HG02885 (cell line): ENCODE measurements around the gene WFS1.

Source experiments
- ATAC-seq: cut with Tn5 transposase; IDR thresholded peaks from one replicate; pipeline ENCODE4 v1.9.1; 2021; ENCODE audit warnings: mild to moderate bottlenecking; ENCODE audit not compliant: unreplicated experiment, poor library complexity

Gene WFS1

DNA sequence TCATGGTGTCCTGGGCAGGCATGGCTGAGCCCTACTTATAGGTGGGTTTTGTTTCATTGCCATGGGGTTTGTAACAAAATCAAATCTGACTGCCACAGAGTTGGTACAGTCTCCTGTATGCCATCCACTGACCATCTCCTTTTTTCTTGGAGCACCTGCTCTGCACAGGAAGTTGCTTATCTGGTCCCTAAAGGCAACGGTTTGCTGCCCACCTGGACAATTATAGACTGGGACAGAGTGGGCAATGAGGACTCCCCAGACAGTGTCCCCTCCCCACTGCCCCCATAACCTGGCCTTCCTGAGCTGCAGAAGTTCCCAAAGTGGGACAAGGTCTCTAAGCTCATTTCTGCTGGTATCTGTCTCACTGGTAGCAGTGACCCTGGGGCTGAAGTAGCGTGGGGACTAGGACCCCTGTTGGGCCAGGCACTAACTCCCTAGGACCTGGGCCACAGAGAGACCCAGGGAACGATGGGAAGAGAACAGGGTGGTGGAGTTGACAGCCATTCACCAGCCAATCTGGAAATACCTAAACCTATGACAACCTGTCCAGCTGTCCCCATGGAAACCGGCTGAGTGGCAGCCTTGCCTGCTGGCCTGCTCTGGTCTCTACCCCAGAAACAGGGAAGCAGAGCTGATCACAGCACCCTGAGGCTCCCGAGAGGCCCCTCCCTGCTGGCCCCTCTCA is 64.7 kb downstream of the WFS1 start:
- ATAC-seq = no peak

DNA sequence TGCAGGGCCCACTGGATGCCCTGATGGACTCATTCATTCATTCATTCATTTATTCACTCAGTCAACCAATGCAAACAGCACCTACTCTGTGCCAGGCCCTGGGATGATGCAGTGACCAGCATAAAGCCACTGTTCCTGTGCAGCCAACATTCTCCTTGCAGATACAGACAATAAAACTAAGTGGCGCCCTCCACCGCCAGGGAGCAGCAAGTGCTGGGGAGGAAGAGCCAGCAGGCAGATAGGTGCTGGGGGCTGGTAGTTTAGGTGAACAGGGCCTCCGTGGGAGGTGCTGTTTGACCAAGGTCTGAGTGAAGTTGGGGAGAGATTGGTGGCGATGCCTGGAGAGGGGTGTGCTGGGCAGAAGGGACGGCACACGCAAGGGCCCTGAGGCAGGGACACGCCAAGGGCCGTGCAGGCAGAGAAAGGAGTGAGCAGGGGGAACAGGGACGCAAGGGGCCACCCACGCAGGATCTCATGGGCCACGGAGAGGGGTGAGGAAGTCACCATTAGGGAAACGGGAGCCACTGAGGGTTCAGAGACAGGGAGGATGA is 65.5 kb downstream of the WFS1 start:
- ATAC-seq = no peak

DNA sequence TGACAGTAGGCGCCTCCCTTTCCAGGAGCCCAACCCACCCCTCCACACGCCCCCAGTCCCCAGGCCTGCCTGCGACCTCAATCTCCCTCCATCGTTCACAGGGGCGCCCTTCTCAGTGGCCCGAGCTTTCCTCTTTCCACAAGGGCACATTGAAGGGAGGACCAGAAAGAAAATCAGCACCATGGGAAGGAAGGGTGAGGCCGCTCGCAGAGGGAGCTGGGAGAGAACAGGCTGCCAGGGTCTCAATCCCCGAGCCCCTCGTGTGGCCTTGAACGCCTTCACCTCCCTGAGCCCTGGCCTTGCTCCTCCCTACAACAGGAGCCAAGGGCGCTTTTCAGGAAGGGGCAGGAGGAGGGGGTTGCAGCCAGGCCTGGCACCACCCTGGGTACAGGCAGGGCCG is 66.5 kb downstream of the WFS1 start:
- no peak for ATAC-seq

DNA sequence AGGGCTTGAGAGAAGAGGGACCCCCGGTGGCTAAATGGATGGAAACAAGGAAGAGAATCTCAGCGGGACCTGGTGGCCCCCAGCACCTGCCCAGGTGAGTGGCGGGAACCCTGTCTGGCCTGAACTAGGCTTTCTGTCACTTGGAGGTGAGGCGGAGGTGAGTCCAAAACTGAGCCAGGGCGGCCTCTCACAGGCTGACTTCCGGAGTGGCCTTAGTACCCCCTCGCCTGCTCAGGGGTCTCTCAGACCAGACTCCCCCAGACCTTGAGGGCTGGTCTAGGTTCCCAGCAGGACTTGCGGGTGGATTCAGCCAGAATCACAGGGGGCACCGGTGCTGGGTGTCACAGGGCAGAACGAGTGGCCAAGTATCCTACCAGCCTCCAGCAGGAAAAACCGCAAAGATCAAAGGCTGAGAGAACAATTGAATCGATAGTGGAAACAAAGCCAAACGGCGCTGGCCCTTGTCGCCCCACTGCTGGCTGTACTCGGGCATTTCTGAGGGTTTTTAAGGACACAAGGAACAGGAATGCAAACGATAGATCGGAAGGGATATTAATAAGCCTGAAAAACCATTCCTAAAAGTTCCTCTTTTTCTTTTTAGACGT is 67.8 kb downstream of the WFS1 start:
- ATAC-seq = no peak

DNA sequence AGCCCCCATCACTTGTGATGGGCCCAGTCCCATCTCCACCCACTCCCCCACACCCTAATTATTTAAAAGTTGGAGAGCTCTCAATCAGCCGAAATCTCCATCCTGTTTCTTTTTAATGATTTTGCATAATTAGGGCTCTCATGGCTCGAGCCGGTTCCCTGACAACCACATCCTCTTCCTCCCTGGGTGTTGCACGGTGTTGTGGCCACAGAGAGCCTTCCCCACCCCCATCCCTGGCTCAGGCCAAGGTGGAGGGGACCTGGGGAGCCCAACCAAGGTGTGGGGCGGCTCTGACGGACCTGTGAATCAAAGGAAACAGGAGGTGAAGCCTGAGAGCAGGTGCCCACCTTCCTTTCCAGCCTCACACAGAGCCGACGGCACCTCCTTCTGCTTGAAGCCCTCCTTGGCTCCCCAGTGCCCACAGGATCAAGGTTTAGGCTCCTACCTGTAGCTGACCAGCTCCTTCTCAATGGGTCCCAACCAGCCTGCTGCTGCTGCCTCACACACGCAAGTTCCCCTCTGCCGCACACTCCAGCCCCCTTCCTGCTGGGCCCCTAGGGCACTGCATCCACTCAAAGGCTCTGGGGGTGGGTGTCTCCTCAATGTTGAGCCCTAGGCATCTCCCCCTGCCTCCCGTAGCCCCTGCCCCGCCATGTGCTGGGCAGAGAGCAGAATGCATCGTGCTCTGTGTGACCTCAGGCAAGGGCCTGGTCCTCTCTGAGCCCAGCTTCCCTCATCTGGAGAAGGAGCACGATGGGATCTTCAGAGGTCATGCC is 68.7 kb downstream of the WFS1 start:
- ATAC-seq = no peak

DNA sequence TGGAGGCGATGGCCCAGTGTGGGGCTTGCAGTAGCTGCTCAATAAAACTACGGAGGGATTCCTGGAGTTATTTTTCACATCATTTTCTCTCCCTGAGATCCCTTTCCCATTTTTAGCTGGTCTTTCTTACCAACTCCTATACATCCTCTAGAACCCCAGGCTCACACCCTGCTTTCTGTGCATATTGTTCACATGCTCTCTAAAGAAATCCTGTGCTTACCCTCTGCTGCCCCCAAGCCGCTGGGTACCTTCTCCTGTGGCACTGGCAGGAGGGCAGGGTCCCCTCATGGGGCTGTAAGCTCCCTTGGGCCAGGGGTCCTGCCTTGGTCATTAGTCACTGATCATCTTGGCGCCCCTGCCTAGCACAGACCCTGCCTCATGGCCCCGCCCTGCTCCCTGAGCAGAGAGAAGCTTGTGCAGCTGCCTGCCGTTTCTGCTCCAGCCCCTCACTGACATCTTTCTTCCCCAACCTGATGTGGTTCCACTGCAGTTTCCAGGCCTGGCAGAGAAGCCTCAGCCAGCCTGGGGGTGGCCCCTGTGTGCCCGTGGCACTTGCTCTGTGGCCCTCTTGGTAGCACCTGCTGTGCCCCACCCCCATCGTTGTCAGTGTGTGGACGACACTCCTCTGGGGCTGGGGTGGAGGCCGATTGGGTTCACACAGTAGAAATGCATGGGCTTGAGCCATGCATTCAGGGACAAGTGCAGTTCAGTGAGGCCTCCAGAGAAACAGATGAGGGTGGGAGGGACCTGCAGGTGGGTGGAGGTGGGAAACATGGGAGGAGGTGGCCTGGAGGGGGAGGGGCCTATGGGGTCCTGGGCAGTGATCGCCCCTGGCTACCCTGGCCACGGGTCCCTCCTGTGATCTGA is 69.5 kb downstream of the WFS1 start:
- no peak for ATAC-seq

DNA sequence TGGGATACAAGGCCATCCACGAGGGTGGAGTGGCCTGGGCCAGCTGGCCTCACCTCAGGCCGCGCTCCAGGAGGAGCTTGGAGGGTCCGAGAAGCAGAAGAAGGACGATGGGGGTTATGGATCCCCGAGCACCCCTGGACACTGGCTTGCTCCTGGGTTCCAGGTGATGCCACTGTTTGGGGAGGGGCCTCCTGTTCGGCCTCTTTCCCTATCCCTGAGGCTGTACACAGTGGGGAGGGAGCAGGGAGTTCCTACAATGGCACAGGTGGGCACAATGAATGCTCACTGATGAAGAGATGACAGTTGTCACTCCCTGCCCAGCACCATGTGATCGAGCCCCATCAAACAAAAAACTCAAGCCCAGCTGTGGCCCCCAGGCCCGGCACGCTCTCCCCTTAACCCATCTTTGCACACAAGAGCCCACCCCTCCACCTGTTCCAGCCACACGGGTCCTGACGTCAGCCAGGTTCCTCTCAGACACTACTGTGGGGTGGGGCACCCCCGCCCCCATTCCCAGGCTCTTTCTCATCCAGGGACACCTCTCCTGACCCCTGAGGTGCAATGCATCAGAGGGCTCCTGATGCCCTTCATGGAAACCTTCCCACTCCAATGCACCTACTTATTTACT is 70.3 kb downstream of the WFS1 start:
- no peak for ATAC-seq

DNA sequence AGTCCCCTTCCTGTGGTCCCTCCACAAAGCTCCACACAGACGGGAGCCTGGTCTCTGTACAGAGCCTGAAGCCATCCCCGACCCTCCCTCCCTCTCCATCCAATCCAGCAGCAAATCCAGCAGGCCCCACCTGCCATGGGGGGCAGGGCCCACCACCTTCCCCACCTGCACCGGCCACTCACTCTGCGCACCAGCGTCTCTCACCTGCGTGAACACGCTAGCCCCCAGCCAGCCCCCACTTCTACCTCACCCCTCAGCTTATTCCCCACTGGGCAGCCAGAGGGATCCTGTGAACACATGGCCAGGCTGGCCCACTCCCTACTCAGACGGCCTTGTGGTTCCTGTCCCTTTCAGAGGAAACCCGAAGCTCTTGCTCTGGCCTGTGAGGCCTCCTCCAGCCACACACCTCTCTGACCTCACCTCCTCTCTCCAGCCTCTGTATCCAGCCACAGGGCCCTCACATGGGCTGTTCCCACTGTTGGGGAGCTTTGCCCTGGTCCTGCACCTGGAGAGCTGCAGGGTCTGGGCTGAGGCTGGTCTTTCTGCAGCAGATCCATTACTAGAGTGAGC is 70.9 kb downstream of the WFS1 start:
- ATAC-seq = no peak

DNA sequence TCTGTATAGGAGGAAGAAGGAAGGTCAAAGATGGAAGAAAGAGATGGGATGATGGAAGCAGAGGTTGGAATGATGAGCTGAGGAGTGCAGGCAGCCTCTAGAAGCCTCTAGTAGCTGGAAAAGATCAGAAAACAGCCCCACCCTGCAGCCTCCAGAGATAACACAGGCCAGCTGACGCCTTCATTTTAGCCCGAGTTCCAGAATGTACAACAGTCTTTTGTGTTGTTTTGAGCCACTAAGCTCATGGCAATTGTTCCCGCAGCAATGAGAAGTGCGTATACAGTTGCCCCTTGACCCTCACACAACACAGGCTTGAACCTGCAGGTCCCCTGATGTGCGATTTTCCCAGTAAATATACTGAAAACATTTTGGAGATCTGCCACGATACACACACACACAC is 72.0 kb downstream of the WFS1 start:
- ATAC-seq = no peak

DNA sequence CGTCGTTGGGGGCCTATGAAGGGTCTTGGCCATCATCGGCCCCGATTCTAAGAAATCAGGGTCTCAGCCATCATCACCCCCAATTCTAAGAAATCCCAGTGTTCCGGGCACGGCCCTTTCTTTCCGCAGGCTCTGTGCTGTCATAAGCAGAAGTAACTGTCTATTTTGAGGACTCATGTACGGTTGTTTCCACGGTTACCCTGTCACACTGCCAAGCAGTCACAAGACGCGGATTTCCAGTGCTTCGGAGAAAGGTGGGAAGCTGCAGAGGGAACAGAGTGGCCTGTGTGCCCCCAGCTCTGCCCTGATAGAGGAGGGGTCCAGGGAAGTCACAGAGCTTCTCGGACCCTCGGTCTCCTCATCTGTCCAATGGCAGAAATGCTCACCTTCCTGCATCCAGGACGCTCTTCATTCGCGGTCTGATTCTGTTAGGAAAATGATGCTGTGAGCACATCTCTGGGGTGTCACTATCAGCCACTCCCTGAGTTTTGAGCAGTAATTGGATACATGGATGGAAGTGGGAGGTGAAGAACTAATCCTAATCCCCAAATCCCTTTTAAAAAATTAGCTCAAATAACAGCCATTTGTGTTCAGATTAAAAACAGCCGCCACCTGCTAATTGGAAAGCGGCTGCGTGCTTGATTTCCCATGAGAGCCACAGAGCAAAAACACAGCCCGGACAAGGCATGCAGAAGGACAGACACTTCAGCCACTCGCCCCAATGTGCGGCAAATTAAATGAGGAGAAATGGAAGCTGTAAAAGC is 73.1 kb downstream of the WFS1 start:
- ATAC-seq = no peak

DNA sequence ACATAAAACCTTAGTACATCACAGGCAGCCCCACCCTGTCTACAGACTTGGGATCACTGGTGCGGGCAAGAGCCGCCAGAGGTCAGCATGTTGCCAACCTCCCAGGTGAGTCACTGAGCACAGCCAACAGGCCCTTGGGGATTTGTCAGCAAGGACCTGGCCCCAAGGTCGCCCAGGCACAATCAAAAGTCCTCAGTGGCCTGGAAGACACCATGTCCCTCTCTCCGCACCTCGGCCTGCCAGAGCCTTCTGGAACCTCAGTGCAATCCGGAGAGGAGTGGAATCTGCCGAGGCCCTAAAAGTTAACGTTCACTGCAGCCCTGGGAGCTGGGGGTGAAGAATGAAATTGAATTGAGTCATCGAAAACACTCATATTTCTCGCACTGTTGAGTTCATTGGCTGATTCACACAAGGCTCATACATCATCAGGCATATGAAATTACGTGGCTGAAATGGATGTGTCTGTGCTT is 74.3 kb downstream of the WFS1 start:
- ATAC-seq = no peak

DNA sequence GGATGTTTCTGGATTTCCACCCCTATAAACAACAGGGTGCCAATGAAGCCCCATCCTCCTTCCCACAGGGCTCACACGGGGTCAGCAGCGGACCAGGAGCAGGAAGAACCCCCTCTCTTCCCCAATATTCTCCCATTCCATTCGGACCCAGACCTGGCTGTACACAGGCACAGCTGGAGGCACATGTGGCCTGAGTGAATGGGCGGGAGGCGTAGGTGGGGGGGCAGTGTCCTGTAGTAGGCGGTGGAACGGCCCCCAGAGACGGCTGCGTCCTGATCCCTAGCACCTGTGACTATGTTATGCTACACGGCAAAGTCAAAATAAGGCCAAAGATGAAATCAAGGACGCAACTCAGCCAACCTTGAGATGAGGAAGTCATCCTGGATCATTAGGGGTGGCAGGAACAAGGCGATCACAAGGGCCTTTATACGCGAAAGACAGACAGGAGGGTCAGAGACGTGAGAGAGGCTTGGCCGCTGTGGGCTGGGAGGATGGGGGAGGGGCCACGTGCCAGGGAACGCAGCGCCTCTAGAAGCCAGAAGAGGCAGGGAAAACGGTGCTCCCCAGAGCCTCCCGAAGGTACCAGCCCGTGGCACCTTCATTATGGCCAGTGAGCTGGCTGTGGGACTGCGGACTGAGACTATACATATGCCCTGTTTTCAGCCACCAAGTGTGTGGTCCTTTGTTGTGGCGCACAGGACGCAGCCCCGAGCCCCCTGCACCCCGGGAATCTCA is 75.6 kb downstream of the WFS1 start:
- ATAC-seq = no peak

DNA sequence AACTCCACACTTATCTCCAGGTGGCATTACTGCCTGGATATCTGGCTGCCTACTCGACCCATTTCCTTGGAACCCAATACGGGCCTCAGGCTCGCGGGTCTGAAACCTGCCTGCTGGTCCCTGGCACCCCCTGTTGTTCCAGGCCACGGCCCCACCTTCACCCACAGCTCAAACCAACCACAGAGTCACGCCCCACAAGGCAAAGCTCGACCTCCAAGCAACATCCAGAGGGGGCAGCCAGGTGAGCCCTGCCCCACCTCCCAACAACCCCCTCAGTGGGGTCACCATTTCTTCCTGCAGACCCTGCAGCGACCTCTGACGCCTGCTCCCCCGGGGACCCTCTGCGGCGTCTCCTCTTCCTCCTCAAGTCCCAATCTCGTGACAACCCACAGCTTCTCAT is 76.2 kb downstream of the WFS1 start:
- ATAC-seq = no peak

DNA sequence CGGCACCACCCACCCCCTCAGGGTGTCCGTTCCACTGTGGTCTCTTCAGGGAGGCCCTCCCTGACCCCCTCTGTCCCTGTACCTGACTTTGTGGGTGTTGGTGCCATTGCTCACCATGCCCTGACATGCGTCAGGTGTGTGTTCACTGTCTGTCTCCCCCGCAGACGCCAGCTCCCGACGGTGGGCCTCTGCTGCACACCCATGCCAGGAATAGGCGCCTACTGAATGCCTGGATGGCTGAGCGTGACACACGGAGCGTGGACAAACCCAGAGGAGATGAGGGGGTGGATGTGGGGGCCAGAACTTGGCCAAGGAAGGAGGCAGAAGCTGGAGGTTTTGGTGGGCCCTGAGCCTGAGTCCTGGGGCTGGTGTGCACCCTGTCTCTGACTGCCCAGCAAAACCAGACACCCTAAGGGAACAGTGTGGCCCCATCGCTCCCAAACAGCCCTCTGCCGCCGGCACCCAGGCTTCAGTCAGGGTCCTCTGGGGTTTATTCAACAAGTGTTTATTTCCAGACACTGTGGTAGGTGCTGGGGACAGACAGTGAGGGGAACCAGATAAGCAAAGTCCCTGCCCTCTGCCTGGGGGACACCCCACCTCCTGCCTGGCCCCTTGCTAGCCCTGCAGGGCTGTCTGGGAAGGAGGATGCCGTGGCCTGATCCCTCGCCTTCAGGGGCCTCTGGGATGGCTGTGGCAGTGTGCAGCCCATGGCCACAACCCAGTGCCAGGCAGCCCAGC is 76.9 kb downstream of the WFS1 start:
- no peak for ATAC-seq

DNA sequence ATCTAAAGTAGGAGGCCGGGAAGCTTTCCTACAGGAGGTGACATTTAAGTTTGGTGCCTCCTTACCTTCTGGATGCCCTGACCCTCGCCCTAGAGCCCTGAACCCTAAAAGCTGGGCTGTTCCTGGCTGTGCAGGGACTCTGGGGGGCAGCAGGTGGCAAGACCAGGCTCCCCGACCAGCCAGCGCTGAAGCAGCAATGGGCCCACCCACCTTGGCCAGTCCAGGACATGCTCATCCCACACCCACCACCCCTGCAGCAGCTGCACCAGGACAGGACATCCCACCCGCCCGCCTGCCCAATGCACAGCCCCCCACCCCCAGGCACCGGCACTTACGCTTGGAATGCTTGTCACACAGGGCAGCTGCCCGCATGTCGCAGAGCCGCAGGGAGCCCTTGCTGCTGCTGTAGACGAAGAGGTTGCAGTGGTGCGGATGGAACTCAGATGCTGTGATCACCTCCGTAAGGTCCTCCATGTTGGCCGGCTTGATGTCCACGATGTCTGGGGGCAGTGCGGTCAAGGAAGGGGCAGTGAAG is 77.9 kb downstream of the WFS1 start:
- ATAC-seq = no peak

DNA sequence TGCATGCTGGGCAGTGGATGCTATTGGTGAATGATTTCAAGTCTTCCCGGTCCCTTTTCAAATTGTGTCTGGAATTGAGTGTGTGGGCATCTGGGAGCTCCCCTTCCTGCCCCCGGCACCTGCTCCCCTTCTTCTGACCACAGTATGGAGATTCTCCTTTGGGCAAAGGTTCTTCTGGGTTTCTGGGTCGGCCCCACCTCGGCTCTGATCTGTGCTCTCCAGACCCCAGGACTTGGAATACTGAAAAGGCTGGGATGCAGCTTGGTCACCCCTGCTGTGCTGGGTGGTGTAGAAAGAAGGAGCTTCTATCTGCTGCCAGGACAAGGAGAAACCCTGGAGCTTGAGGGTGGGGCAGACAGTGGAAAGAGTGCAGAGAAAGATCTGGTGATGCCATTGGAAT is 78.8 kb downstream of the WFS1 start:
- no peak for ATAC-seq

DNA sequence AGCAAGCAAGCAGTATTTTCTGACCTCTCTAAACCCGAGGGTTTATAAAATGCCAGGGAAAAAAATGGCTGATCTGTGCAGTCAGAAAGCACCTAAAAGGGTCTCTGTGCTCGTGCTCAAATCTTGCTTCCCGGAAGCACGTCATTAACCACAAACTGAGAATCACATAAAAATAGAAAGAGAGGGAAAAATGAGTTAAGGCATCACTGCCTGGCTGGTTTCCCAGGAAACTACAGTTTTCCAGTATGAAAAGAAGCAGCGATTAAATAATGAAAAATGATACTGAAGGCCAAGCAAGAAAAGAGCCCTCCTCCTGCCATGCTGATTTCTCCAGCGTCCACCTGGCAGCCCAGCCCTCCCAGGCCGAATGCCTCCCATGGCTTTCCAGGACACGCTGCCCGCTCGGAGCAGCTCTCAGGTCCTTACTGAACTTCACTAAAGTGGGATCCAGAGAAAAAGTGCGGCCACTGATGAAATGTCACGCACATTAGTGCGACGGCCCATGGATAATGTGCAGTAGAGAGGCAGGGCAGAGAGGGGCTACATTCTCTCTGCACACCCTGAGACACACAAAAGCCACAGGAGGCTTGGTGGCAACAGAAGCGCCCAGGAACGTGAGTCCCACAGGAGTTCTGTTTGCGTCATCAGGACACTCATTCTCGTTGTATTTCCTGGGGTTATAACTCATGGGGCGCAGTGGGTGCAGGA is 80.4 kb downstream of the WFS1 start:
- ATAC-seq = no peak
